IgD-negative memory B cell (primary cell): Measurements from ENCODE around the gene HORMAD2. TPM values are rescaled to one million over a fixed set of nuclear protein-coding genes. Genes with fewer than 3 reads are reported as not detected.

ENCODE experiments used
- H3K27ac Mint-ChIP-seq, 3 donors: one replicate each; pipeline ENCODE4 v1.8.0; 2020 to 2022; ENCODE audit warnings: mild to moderate bottlenecking in 3 of 3, mixed read lengths in 3 of 3, moderate library complexity in 1 of 3
- H3K27me3 Mint-ChIP-seq: one replicate; pipeline ENCODE4 v1.8.0; 2021; ENCODE audit warnings: mixed read lengths
- H3K36me3 Mint-ChIP-seq: one replicate; pipeline ENCODE4 v1.8.0; 2020; ENCODE audit warnings: mild to moderate bottlenecking, mixed read lengths
- H3K4me1 Mint-ChIP-seq, 3 donors: one replicate each; pipeline ENCODE4 v1.8.0; 2020 to 2022; ENCODE audit warnings: mixed read lengths in 3 of 3, mild to moderate bottlenecking in 1 of 3
- H3K4me3 Mint-ChIP-seq, 4 donors: one replicate each; pipeline ENCODE4 v1.8.0; 2020 to 2022; ENCODE audit warnings: mild to moderate bottlenecking in 4 of 4, mixed read lengths in 4 of 4, moderate library complexity in 3 of 4
- H3K9me3 Mint-ChIP-seq, 3 donors: one replicate each; pipeline ENCODE4 v1.8.0; 2020 to 2021; ENCODE audit warnings: mixed read lengths in 3 of 3, mild to moderate bottlenecking in 1 of 3
- polyA plus RNA-seq: library from polyadenylated mRNA; unstranded; fragments of 300-500 nt; fragmentation: Illumina TruSeq; gene quantifications from one replicate; pipeline ENCODE4 v1.2.3, GENCODE V29; 2021

HORMAD2 gene
- polyA plus RNA-seq, 1 donor from 2014 or later, result not detected

GRCh38 chr22:30219049-30219654 lies 138.9 kb downstream of the HORMAD2 start:
- Mint-ChIP-seq H3K9me3 (no peaks in the 10 kb centered on the region), H3K27me3 (peaks cover 5% of the 10 kb centered on the region), H3K4me1 (peaks cover 15 to 29% (median 18%) of the 10 kb centered on the region in 3 donors), H3K36me3 (no peaks in the 10 kb centered on the region), H3K4me3 (no peak overlapping the region), H3K27ac (no peak overlapping the region)

GRCh38 chr22:30219668-30220278 lies 139.5 kb downstream of the HORMAD2 start:
- no peaks in the 10 kb centered on the region for H3K9me3 Mint-ChIP-seq
- no peak overlapping the region for H3K4me3 Mint-ChIP-seq
- peak overlapping the region in 1 of 3 donors; percentile 23 for H3K27ac Mint-ChIP-seq
- H3K36me3 Mint-ChIP-seq, result no peaks in the 10 kb centered on the region
- H3K27me3 Mint-ChIP-seq, result peaks cover 6% of the 10 kb centered on the region
- H3K4me1 Mint-ChIP-seq, result peaks cover 15 to 34% (median 18%) of the 10 kb centered on the region in 3 donors

GRCh38 chr22:30220338-30221012 lies 140.2 kb downstream of the HORMAD2 start:
- peak overlapping the region in 2 of 3 donors; percentile 92 to 94 for H3K27ac Mint-ChIP-seq

GRCh38 chr22:30221121-30221992 lies 141.1 kb downstream of the HORMAD2 start:
- Mint-ChIP-seq H3K36me3 (no peaks in the 10 kb centered on the region), H3K4me1 (peaks cover 15 to 34% (median 18%) of the 10 kb centered on the region in 3 donors), H3K27me3 (peaks cover 12% of the 10 kb centered on the region), H3K4me3 (peak overlapping the region in 3 of 4 donors; percentile 25 to 90 (median 85)), H3K9me3 (no peaks in the 10 kb centered on the region), H3K27ac (peak overlapping the region in 2 of 3 donors; percentile 92 to 94)

More at GRCh38 chr22:30220338-30221012, 140.2 kb downstream of the HORMAD2 start:
- peaks cover 15 to 34% (median 18%) of the 10 kb centered on the region in 3 donors for H3K4me1 Mint-ChIP-seq
- peaks cover 6% of the 10 kb centered on the region for H3K27me3 Mint-ChIP-seq
- no peaks in the 10 kb centered on the region for H3K9me3 Mint-ChIP-seq
- H3K4me3 Mint-ChIP-seq, result peak overlapping the region in 3 of 4 donors; percentile 12 to 90 (median 85)
- H3K36me3 Mint-ChIP-seq, result no peaks in the 10 kb centered on the region

- Mint-ChIP-seq H3K36me3 (no peaks in the 10 kb centered on the region), H3K4me1 (peaks cover 15 to 34% (median 18%) of the 10 kb centered on the region in 3 donors)
Observed at GRCh38 chr22:30222321-30222720, 142.1 kb downstream of the HORMAD2 start.

GRCh38 chr22:30223303-30223702 lies 143.0 kb downstream of the HORMAD2 start:
- H3K27me3 Mint-ChIP-seq, result peaks cover 16% of the 10 kb centered on the region
- no peak overlapping the region for H3K27ac Mint-ChIP-seq
- peaks cover 15 to 34% (median 18%) of the 10 kb centered on the region in 3 donors for H3K4me1 Mint-ChIP-seq
- H3K9me3 Mint-ChIP-seq, result no peaks in the 10 kb centered on the region
- no peaks in the 10 kb centered on the region for H3K36me3 Mint-ChIP-seq
- H3K4me3 Mint-ChIP-seq, result peak overlapping the region in 1 of 4 donors; percentile 72

More at GRCh38 chr22:30222321-30222720, 142.1 kb downstream of the HORMAD2 start:
- Mint-ChIP-seq H3K27ac (no peak overlapping the region), H3K4me3 (peak overlapping the region in 1 of 4 donors; percentile 67), H3K27me3 (peaks cover 12% of the 10 kb centered on the region), H3K9me3 (no peaks in the 10 kb centered on the region)

- Mint-ChIP-seq H3K4me1 (peaks cover 15 to 34% (median 18%) of the 10 kb centered on the region in 3 donors), H3K9me3 (no peaks in the 10 kb centered on the region), H3K27me3 (peaks cover 19% of the 10 kb centered on the region), H3K4me3 (no peak overlapping the region), H3K36me3 (no peaks in the 10 kb centered on the region), H3K27ac (no peak overlapping the region)
Observed at GRCh38 chr22:30224161-30224857, 144.0 kb downstream of the HORMAD2 start.

- peaks cover 12 to 29% (median 16%) of the 10 kb centered on the region in 3 donors for H3K4me1 Mint-ChIP-seq
- peaks cover 19% of the 10 kb centered on the region for H3K27me3 Mint-ChIP-seq
- no peaks in the 10 kb centered on the region for H3K36me3 Mint-ChIP-seq
- H3K9me3 Mint-ChIP-seq, result no peaks in the 10 kb centered on the region
- H3K27ac Mint-ChIP-seq, result no peak overlapping the region
- peak overlapping the region in 1 of 4 donors; percentile 22 for H3K4me3 Mint-ChIP-seq
Observed at GRCh38 chr22:30225220-30225927, 145.1 kb downstream of the HORMAD2 start.

- H3K27ac Mint-ChIP-seq, result no peak overlapping the region
- H3K36me3 Mint-ChIP-seq, result no peaks in the 10 kb centered on the region
- H3K27me3 Mint-ChIP-seq, result peaks cover 22% of the 10 kb centered on the region
- H3K4me1 Mint-ChIP-seq, result peaks cover 2 to 22% (median 9%) of the 10 kb centered on the region in 3 donors
- no peak overlapping the region for H3K4me3 Mint-ChIP-seq
- H3K9me3 Mint-ChIP-seq, result no peaks in the 10 kb centered on the region
Observed at GRCh38 chr22:30226192-30226832, 146.0 kb downstream of the HORMAD2 start.

Other genes with a start within 250 kb of the HORMAD2 start
- gene ASCC2, start 242.2 kb upstream of the HORMAD2 start, polyA plus RNA-seq, result 58.5 TPM
- gene MTMR3, start 197.3 kb upstream of the HORMAD2 start, polyA plus RNA-seq, result 15.0 TPM
- gene LIF, start 166.3 kb downstream of the HORMAD2 start, polyA plus RNA-seq, result not detected
- gene OSM, start 186.4 kb downstream of the HORMAD2 start, polyA plus RNA-seq, result 0.79 TPM
- gene CASTOR1, start 209.0 kb downstream of the HORMAD2 start, polyA plus RNA-seq, result 15.7 TPM
- 44.0 TPM for gene TBC1D10A, start 246.5 kb downstream of the HORMAD2 start, polyA plus RNA-seq